HG03097 (cell line): ENCODE data around the gene PLEKHM1.

Source experiments
- ATAC-seq: cut with Tn5 transposase; IDR thresholded peaks from one replicate; pipeline ENCODE4 v1.9.1; 2021; ENCODE audit not compliant: unreplicated experiment, low FRiP score

The PLEKHM1 gene

DNA sequence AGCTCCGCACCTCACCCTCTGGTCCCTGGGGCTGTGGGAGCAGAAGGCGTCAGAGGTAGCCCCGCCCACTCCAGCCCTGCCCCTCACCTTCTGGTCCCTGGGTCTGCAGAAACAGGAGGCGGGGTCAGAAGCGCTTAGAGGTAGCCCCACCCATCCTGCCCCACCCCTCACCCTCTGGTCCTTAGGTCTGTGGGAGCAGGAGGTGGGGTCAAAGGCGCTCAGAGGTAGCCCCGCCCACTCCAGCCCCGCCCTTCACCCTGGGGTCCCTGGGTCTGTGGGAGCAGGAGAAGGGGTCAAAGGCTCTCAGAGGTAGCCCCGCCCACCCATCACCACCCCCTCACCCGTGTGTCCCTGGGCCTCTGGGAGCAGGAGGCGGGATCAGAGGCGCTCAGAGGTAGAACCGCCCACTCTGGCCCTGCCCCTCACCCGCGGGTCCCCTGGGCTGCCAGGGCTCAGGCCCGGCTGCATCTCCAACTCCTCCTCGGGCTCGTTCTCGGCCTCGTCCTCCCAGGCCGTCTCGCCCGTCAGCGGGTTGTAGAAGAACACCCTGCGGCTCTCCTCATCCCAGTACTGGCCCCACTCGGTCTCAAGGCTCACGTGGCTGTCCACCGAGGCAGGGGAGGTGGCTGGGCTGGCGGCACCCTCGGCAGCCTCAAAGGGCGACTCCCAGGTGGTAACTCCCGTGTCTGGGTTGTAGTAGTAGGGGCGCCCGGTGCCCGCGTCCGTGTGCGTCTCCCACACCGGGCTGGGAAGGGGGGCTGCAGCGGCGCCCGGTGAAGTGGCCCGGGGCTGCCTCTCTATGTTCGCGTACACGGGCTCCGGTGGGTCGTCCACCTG lies 85.1 kb downstream of the PLEKHM1 start:
- no peak for ATAC-seq

DNA sequence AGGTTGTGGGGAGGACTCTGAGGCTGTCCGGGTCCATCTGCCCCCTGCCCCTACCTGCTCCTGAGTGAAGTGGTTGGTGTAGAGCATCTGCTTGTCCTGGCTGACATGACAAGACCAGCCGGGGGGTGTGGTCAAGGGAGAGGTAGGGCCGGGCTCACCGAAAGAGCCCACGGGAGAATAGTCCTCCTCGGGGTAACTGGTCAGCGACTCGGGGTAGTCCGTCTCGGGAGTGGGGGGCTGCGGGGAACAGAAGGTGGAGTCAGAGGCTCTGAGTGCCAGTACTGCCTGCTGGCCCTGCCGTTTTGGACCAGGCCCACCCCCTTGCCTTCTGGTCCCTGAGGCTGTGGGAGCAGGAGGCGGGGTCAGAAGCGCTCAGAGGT lies 85.7 kb downstream of the PLEKHM1 start:
- ATAC-seq = no peak

DNA sequence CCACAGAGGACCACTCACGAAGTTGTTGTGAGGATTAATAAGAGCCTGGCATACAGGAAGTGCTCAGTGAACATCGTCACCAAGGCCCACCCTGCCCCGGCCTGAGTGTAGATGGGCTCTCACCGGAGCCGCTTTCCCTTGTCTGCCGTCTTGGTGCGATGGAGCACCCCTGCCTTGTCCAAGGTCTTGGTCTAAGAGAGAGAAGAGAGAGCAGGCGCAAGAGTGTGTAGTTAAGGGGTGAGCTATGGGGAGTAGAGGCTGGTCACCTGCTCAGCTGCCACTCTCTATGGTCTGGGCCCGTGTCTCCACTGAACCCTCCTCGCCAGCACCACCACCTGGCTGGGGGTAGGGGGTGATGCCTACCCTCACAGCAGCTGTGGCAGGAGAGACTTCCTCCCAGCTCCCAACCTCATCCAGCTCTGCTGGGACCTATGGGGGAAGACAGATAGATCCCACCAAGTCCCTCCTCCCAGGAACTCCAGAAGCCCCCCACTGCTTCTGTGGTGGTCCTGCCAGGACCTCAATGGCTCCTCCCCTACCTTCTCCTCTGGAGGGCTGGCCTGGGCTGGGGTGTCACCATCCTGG lies 86.5 kb downstream of the PLEKHM1 start:
- no peak for ATAC-seq

DNA sequence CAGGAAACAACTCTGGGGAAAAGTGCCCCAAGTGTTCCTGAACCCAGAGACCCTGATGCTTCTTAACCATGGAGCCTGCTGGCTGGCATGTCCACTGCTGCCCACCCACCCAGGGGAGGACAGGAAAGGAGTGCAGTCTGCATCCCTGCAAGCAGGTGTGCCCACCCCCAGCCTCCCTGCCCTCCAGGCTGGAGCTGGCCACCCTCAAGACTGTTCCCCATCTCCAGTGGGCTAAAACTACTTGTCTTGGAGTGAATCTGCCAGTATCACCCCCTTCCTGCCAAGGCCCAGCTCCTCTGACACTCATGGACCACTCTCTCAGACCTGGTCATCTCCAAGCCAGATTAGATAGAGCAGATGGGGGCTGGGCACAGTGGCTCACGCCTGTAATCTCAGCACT lies 87.6 kb downstream of the PLEKHM1 start:
- no peak for ATAC-seq

DNA sequence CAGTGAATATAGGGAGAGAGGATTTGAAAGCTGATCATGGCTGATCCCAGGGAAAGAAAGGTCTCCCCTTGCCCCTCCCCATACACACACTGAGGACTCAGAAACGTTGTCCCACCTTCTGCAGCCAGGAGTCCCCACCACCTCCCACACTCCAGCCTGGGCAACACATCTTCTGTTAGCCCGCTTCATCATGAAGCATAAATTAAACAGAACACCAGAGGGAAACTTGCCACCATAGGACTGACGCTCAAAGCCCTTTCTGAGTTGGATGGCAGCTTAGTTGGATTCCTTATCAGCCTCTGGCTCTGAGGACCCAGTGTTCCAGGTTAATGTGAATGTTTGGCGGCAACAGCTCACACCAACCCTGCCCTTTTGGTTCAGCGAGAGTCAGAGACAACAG lies 91.7 kb downstream of the PLEKHM1 start:
- ATAC-seq = no peak

DNA sequence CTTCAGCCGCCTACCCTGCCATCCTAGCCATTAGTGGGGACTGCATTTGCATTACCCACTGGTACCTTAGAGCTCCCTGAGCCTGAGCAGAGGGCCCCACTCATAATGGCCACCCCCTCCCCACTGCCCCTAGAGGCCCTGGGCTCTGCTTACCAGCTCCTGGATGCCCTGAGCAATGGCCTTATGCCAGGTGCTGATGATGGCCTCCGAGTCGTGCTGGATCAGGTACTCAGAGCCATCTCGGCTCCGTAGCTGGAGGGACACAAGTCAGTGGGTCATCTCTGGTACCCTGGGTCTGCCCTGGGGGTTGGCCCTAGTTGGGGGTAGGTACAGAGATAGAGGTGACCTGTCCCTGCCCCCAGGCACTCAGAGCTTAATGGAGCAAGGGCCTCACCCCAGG lies 92.7 kb downstream of the PLEKHM1 start:
- no peak for ATAC-seq

DNA sequence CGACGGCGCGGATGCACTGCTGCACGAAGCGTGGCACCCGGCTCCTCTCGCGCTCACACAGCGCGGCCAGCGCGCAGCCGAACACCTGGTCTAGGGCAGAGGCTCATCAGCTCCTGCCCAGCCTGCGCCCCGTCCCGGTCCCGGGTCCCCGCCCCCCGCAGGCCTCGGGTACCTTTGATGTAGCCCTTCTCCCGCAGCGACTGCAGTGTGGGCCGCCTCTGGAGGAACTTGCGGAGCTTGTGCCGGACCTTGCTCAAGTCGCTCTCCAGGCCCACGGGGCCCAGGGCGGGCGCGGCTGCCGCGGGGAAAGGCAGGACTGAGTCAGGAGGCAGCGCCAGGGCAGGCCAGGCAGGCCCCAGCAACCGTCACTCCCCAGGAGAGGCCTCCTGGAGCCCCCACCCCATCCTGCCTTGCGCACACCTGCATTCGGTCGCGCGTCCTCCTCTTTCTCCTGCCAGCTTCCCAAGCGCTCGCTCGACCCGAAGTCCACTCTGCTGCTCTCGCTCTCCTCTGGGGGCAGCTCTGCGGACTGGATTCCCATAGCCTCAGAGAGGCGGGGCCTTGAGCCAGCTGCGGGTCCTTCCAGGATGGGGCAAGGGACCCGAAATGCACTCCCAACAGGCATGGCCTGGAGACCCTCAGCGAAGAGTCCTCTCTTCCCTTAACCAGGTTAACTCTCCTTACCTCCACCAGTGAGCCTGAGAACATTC lies 93.9 kb downstream of the PLEKHM1 start:
- no peak for ATAC-seq

DNA sequence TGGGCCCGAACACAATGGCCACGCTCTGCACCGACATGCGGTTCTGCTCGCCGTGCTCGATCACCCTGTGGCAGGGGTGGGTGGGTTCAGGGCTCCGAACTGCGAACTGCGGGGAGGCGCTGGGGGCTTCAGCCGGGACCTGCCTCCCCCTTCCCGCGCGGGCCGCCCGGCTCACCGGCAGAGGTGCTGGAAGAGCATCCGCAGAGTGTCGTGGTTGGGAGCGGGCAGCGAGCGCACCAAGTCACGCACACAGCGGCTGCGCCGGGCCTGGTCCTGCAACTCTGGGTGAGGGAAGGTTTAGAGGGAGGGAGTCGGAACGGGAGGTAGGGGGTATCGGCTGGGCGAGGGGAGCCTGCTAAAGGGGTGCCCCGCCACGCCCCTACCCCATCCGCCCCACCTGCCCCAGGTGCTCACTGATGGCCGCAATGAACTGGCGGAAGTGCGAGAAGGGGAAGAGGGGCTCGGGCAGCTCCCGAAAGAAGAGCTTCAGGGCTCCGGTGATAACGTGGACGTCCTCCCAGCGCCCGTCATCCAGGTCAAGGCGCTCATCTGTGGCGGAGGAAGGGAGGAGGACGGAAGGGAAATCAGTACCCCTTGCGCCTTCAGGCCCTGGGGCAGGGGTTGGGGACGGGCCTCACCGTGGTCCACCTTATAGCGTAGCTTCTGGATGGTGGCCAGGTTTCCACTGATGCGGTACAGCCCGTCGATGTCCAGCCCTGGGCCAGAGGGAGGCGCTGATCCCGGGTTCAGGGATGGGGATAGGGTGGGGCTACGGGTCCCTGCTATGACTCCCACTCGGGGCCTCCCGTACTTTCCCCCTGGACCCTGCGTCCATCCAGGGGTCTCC lies 94.7 kb downstream of the PLEKHM1 start:
- no peak for ATAC-seq

DNA sequence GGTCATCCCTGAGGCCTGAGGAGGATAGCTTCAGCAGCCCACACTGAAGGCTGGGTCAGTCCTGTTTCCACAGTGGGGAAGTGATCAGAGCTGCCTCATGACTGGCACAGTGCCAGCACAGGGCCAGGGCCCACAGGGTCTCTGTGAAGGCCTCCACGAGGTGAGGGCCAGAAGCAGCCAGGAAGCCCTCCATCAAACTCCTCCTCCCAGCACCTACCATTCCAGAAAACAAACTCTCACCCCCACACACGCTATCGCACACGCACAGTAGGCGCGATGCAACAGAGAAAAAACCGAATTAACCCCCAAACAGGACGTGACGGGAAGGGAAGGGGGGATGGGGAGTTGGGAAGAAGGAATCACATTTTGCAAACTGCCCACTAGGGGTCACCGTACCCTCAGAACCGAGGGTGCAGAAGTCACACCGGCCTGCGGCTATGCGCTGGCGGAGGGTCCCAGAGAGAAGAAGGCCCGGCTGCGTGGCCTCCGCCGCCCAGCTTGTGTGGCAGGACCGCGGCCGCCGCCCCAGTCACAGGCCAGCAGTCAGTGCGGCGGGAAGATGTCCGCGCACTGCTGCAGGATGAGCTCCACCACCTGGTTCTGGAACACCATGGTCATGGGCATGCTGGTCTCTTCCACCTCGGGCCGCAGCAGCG lies 95.5 kb downstream of the PLEKHM1 start:
- no peak for ATAC-seq

DNA sequence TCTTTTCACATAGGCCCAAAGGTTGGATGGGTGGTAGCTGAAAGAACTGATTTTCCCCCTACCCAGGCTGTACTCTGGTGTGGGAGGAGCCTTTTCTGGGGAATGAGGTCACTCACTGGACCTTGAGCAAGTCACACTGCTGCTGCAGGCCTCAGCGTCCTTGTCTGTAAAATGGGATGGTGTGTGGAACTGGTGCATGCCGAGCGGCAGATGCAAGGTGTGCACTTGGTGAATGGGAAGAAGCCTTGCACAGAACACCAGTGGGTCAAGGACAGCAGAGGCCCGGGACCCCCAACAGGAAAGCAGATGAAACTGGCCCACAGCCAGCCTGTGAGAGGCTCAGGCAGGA lies 96.0 kb downstream of the PLEKHM1 start:
- ATAC-seq = no peak

DNA sequence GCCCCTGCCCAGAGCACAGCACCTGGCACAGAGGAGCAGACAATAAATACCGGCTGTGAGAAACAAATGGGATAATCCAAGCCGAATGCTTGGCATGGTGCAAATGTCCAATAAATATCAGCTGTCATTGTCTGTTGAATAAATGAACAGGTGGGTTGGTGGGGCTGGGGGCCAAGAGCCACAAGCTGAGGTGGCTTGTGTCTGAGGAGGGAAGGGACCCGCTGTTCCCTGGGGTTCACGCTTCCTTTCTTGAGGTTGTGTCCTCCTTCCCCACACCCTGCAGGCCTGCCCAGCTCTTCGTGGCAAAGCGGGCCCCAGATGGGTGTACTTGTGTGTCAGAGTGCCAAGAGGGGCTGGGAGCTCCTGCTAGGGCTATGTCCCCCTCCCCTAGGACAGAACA lies 96.4 kb downstream of the PLEKHM1 start:
- no peak for ATAC-seq

DNA sequence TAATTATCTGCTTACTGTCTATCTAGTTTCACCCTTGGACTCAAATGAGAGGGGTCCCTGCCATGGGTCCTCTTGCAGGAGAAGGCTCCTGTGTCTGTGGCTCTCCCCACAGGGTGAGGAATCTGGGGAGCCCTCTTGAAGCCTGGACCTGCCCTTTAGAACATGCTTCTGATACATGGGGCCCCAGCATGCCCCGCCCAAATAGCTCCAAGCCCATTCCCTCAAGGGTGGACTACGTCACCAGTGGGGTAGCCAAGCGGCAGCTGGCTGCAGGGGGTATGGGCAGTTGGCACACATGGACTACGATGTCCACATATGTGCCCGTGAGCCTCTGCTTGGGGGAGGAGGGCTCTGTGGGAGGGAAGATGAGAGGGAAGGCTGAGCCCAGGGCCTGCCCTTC lies 97.1 kb downstream of the PLEKHM1 start:
- ATAC-seq = no peak

DNA sequence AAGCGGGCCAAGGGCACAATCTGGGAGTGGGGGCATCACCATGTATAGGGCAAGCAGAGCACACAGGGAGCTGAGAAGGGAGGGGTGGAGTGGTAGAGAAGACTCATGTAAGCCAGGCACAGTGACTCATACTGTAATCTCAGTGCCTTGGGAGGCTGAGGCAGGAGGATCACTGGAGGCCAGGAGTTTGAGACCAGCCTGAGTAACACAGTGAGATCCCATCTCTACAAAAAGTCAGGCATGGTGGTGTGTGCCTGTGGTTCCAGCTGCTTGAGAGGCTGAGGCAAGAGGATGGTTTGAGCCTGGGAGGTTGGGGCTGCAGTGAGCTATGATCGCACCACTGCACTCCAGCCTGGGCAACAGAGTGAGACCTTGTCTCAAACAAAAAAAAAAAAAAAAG lies 98.6 kb downstream of the PLEKHM1 start:
- no peak for ATAC-seq

DNA sequence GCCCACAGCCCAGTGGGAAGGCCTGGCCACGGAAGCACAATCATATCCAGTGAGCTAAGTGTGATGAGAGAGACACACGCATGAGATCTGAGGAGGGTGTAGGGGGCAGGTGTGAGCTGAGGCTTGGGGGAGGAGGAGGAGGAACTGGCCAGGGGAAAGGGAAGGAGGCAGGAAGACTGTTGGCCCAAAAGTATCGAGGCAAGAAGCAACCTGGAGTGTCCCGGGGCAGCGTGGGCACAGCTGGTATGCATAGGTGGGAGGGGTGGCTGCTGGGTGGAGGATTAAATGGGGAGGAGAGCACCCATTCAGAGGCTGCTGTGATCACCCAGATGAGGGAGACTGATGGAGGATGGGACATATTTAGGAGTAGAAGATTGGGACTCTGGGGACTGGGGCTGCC lies 99.2 kb downstream of the PLEKHM1 start:
- no peak for ATAC-seq

DNA sequence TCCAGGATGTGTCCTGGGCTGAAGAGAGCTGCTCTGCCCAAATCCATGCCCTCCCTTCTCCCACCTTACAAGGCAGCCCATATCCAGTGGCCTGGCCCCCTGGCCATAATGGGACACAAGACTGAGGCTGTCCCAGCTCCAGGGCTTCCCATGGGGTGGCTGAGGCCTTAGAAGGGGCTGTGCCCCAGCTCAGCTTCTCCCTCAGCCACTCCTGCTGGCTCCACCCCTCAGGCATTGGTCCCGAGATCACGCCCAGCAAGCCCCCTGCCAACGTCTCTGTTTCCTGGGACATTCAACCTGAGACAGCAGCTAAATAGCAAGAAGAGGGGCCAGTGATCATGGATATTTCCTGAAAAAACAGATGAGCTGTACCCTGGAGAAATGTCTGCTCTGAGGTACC lies 101.2 kb downstream of the PLEKHM1 start:
- ATAC-seq = no peak

DNA sequence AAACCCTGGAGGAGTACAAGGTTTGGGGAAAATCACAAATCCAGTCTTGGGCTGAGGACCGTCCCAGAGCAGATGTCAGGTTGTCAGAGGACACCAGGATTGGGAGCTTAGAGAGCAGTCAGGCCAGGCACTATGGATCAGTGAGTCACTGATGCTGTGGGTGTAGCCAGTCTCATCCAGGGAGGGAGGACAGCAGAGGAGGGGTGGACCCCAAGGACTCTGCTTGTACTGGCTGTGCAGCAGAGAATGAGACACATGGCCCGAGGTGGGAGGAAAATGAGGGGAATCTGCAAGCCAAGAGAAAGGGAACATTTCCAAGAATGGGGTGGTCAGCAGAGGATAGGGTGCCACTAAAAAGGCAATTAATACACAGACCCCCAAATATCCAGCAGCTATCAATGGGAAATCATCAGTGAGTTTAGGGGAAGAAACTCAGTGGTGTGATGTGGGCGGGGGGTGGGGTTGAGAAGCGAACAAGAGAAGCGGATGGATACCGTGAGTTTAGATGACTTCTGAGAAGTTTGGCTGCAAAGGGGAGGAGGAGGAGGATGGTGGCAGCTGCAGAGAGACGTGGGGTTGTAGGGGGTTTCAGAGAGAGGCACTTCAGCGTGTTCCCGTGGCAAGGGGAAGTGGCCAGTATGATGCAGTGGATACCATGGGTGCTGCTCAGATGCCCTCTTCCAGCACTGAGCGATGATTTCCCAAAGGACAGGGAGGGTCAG lies 101.8 kb downstream of the PLEKHM1 start:
- ATAC-seq = no peak

DNA sequence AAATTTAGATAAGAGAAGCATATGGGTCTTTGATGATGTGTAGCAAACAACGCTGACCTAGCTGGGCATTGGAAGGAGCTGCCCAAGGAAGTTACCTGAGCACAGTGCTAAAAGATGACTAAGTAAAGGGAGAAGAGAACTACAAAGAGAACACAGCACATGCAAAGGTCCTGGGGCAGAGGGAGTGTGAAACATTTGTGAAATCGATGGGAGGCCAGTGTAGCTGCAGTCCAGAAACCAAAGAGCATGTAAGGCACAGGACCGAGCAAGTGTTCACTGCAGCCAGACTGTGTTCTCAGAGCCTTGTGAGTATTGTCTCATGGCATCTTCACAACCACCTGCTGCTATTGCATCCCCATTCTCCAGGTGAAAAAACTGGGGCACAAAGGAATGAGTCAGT lies 102.8 kb downstream of the PLEKHM1 start:
- no peak for ATAC-seq

DNA sequence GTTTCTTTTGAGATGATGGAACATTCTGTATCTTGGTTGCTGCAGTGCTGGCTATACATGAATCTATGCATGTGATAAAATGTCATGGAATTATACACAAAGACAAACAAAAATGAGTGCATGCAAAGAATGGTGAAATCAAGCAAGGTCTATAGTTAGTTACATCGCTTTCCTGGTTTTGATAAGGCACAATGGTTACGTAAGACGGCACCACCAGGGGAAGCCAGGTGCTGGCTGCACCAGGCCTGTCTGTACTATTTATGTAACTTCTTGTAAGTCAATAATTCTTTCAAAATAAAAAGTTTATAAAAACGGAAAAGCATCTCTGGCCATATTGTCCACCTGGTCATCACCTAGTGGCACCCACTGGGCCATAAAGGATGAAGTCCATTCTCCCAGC lies 104.3 kb downstream of the PLEKHM1 start:
- no peak for ATAC-seq
